ENCODE results near the gene ZNF48.

Gene ZNF48

GRCh38 chr16:30369091-30369937, 25.9 kb upstream of the ZNF48 start:
- no peak for DNase-seq
- H3K4ac ChIP-seq (ENCODE audit: low read depth, low read length), result peak overlapping the region; percentile 86

GRCh38 chr16:30369938-30370455, 25.2 kb upstream of the ZNF48 start:
- no peak overlapping the region for H3K4me2 ChIP-seq (ENCODE audit: low read length)
- peaks cover 27% of the 10 kb centered on the region for H3K79me1 ChIP-seq (ENCODE audit: low read length)
- H3K4ac ChIP-seq (ENCODE audit: low read depth, low read length), result peak overlapping the region; percentile 86
- no peak overlapping the region for H3K23ac ChIP-seq (ENCODE audit: low read length)
- peak overlapping the region; percentile 43 for H3K4me3 ChIP-seq (ENCODE audit: low read length)
- H4K8ac ChIP-seq (ENCODE audit: low read depth, low read length), result no peak overlapping the region
- peak overlapping the region; percentile 44 for H3K18ac ChIP-seq (ENCODE audit: low read length)
- DNase-seq, result no peak
- H2BK5ac ChIP-seq (ENCODE audit: low read length), result no peak overlapping the region
- peaks cover 20% of the 10 kb centered on the region for H3K4me1 ChIP-seq (ENCODE audit: control insufficient read depth, low read depth, low read length)
- peak overlapping the region; percentile 18 for H2BK120ac ChIP-seq (ENCODE audit: low read depth, low read length)
- no peaks in the 10 kb centered on the region for H3K27me3 ChIP-seq (ENCODE audit: insufficient read depth, low read length, poor library complexity)
- WGBS (ENCODE audit: extremely low coverage, insufficient coverage, low lambda C conversion rate), result no CpG with 5 or more reads among the region's 76 CpGs
- no peak overlapping the region for H2BK15ac ChIP-seq (replicated peaks; ENCODE audit: low read depth)
- peak overlapping the region; percentile 87 for H3K56ac ChIP-seq (ENCODE audit: low read length)
- no peak overlapping the region for H2AK5ac ChIP-seq (ENCODE audit: low read length)
- H3K36me3 ChIP-seq (ENCODE audit: control insufficient read depth, insufficient read depth, low read length), result peaks cover 2% of the 10 kb centered on the region
- H3K27ac ChIP-seq (ENCODE audit: low read depth, low read length), result peak overlapping the region; percentile 64
- peak overlapping the region; percentile 84 for H3K9ac ChIP-seq (ENCODE audit: low read length)
- peaks cover 30% of the 10 kb centered on the region for H3K79me2 ChIP-seq (ENCODE audit: control insufficient read depth, insufficient read depth, low read length)
- no peak overlapping the region for H4K5ac ChIP-seq (ENCODE audit: low read length)

More at GRCh38 chr16:30369091-30369937, 25.9 kb upstream of the ZNF48 start:
- H3K27me3 ChIP-seq (ENCODE audit: insufficient read depth, low read length, poor library complexity), result no peaks in the 10 kb centered on the region
- H3K23ac ChIP-seq (ENCODE audit: low read length), result no peak overlapping the region
- H3K18ac ChIP-seq (ENCODE audit: low read length), result peak overlapping the region; percentile 44
- no peak overlapping the region for H3K27ac ChIP-seq (ENCODE audit: low read depth, low read length)
- H2AK5ac ChIP-seq (ENCODE audit: low read length), result no peak overlapping the region
- no peak overlapping the region for H4K5ac ChIP-seq (ENCODE audit: low read length)
- no peak overlapping the region for H2BK5ac ChIP-seq (ENCODE audit: low read length)
- no peak overlapping the region for H2BK15ac ChIP-seq (replicated peaks; ENCODE audit: low read depth)
- peak overlapping the region; percentile 96 for H3K4me2 ChIP-seq (ENCODE audit: low read length)
- H3K56ac ChIP-seq (ENCODE audit: low read length), result peak overlapping the region; percentile 87
- H3K79me2 ChIP-seq (ENCODE audit: control insufficient read depth, insufficient read depth, low read length), result peaks cover 30% of the 10 kb centered on the region
- WGBS (ENCODE audit: extremely low coverage, insufficient coverage, low lambda C conversion rate), result no CpG with 5 or more reads among the region's 45 CpGs
- peak overlapping the region; percentile 84 for H3K9ac ChIP-seq (ENCODE audit: low read length)
- H3K4me3 ChIP-seq (ENCODE audit: low read length), result peak overlapping the region; percentile 5
- no peak overlapping the region for H4K8ac ChIP-seq (ENCODE audit: low read depth, low read length)
- H3K4me1 ChIP-seq (ENCODE audit: control insufficient read depth, low read depth, low read length), result peaks cover 20% of the 10 kb centered on the region
- H3K79me1 ChIP-seq (ENCODE audit: low read length), result peaks cover 27% of the 10 kb centered on the region
- H2BK120ac ChIP-seq (ENCODE audit: low read depth, low read length), result peak overlapping the region; percentile 18
- H3K36me3 ChIP-seq (ENCODE audit: control insufficient read depth, insufficient read depth, low read length), result peaks cover 2% of the 10 kb centered on the region

DNA sequence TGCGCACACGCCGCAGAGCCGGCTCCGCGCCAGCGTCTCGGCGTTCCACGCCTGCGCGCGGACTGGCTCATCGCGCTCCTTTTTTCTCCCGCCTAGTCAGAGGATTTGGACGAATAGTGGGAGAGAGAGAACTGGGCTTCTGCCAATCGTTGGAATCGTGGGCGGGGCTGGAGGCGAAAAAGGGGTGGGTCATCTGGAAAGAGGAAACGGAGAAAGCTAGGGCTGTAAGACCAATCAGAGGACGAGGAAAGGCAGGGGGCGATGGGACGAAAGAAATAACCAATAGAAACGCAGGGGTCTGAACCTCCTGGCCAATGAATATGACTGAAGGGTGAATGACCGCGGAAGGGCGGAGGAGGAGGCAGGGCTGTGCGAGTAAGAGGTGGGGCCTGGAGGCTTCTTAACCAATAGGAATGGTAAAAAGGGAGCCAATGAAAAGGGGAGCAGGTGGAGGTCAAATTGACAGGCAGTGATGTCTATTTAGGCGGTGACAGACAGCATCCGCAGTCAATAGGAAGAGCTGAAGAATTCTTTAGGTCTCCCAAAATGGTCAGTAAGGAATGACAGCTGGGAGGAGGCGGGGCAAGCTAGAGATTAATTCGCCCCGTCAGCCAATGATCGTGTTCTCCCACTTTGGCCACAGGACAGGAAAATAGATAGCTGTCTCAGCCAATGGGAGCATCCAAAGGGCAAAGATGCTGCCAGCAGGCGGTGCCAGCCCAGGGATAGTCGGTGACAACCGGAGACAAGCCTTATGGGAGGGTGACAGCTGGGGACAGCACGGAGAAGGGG, 24.6 kb upstream of the ZNF48 start, which contains the start of gene TBC1D10B:
Gene TBC1D10B (minus strand): TSS at position 39 of the 792 bp plus-strand sequence. CDS start 311 bp downstream, outside the sequence.
- peak within 1 kb of the TSS; percentile 36 for H2AK5ac ChIP-seq (ENCODE audit: low read length)

DNA sequence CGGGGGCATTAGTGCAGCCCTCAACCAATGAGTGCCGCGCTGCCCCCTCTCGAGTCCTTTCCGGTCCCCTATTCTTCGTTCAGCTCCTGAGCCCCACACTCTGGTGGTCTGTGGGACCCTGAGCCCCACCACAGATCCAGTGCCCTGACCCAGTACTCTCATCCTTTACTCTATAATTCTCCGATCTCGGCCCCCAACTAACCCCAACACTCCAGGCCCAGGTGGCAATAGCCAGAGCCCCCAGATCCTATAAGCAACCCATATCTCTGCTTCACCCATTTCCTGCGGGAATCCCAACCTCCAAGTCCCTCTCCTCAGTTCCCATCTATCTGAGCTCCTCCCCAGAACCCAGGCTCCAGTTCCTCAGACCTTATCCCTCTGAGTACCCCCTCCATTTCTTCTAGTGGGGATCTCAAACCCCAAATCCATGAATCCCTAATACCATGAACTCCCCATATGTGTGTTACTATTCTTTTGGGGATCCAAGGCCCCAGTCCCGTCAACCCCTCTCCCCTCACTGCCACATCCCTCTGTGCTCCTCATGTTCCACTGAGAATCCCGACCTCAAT, 23.9 kb upstream of the ZNF48 start:
- no peak overlapping the region for H3K4me3 ChIP-seq (ENCODE audit: low read length)

More for the DNA sequence above, 24.6 kb upstream of the ZNF48 start, which contains the start of gene TBC1D10B:
- H4K8ac ChIP-seq (ENCODE audit: low read depth, low read length), result no peak within 1 kb of the TSS
- H3K18ac ChIP-seq (ENCODE audit: low read length), result peak within 1 kb of the TSS; percentile 44
- DNase-seq, result peak; percentile 100
- H2BK5ac ChIP-seq (ENCODE audit: low read length), result no peak within 1 kb of the TSS
- no peaks in the 10 kb centered on the region for H3K36me3 ChIP-seq (ENCODE audit: control insufficient read depth, insufficient read depth, low read length)
- H4K5ac ChIP-seq (ENCODE audit: low read length), result no peak within 1 kb of the TSS
- H3K79me1 ChIP-seq (ENCODE audit: low read length), result peaks cover 23% of the 10 kb centered on the region
- WGBS (ENCODE audit: extremely low coverage, insufficient coverage, low lambda C conversion rate), result no CpG with 5 or more reads among the region's 40 CpGs
- H3K79me2 ChIP-seq (ENCODE audit: control insufficient read depth, insufficient read depth, low read length), result peaks cover 30% of the 10 kb centered on the region
- peak within 1 kb of the TSS; percentile 86 for H3K4ac ChIP-seq (ENCODE audit: low read depth, low read length)
- H3K56ac ChIP-seq (ENCODE audit: low read length), result peak within 1 kb of the TSS; percentile 87
- no peak within 1 kb of the TSS for H3K23ac ChIP-seq (ENCODE audit: low read length)
- peak within 1 kb of the TSS; percentile 96 for H3K4me2 ChIP-seq (ENCODE audit: low read length)
- H2BK120ac ChIP-seq (ENCODE audit: low read depth, low read length), result peak within 1 kb of the TSS; percentile 18
- H3K4me3 ChIP-seq (ENCODE audit: low read length), result peak within 1 kb of the TSS; percentile 43
- H2BK15ac ChIP-seq (replicated peaks; ENCODE audit: low read depth), result no peak within 1 kb of the TSS
- peaks cover 20% of the 10 kb centered on the region for H3K4me1 ChIP-seq (ENCODE audit: control insufficient read depth, low read depth, low read length)
- H3K27ac ChIP-seq (ENCODE audit: low read depth, low read length), result peak within 1 kb of the TSS; percentile 64
- peak within 1 kb of the TSS; percentile 84 for H3K9ac ChIP-seq (ENCODE audit: low read length)
- H3K27me3 ChIP-seq (ENCODE audit: insufficient read depth, low read length, poor library complexity), result no peaks in the 10 kb centered on the region

GRCh38 chr16:30372038-30372712, 23.0 kb upstream of the ZNF48 start:
- no peak for DNase-seq
- Histone ChIP-seq H3K4me2 (ENCODE audit: low read length) (no peak overlapping the region), H3K27me3 (ENCODE audit: insufficient read depth, low read length, poor library complexity) (no peaks in the 10 kb centered on the region), H2AK5ac (ENCODE audit: low read length) (no peak overlapping the region), H3K4me1 (ENCODE audit: control insufficient read depth, low read depth, low read length) (peaks cover 20% of the 10 kb centered on the region), H2BK5ac (ENCODE audit: low read length) (no peak overlapping the region), H3K79me1 (ENCODE audit: low read length) (peaks cover 21% of the 10 kb centered on the region), H4K5ac (ENCODE audit: low read length) (no peak overlapping the region), H2BK120ac (ENCODE audit: low read depth, low read length) (no peak overlapping the region), H3K23ac (ENCODE audit: low read length) (no peak overlapping the region), H4K8ac (ENCODE audit: low read depth, low read length) (no peak overlapping the region), H3K4ac (ENCODE audit: low read depth, low read length) (no peak overlapping the region), H3K79me2 (ENCODE audit: control insufficient read depth, insufficient read depth, low read length) (peaks cover 25% of the 10 kb centered on the region), H2BK15ac (replicated peaks; ENCODE audit: low read depth) (no peak overlapping the region), H3K56ac (ENCODE audit: low read length) (no peak overlapping the region), H3K27ac (ENCODE audit: low read depth, low read length) (no peak overlapping the region), H3K4me3 (ENCODE audit: low read length) (no peak overlapping the region), H3K36me3 (ENCODE audit: control insufficient read depth, insufficient read depth, low read length) (no peaks in the 10 kb centered on the region), H3K18ac (ENCODE audit: low read length) (no peak overlapping the region), H3K9ac (ENCODE audit: low read length) (no peak overlapping the region)
- WGBS (ENCODE audit: extremely low coverage, insufficient coverage, low lambda C conversion rate), result no CpG with 5 or more reads among the region's 6 CpGs

More for the DNA sequence above, 23.9 kb upstream of the ZNF48 start:
- H3K23ac ChIP-seq (ENCODE audit: low read length), result no peak overlapping the region
- no peak overlapping the region for H4K8ac ChIP-seq (ENCODE audit: low read depth, low read length)
- H3K36me3 ChIP-seq (ENCODE audit: control insufficient read depth, insufficient read depth, low read length), result no peaks in the 10 kb centered on the region
- H4K5ac ChIP-seq (ENCODE audit: low read length), result peak overlapping the region; percentile 84
- peaks cover 28% of the 10 kb centered on the region for H3K79me2 ChIP-seq (ENCODE audit: control insufficient read depth, insufficient read depth, low read length)
- peak overlapping the region; percentile 69 for H3K56ac ChIP-seq (ENCODE audit: low read length)
- no peak overlapping the region for H2BK120ac ChIP-seq (ENCODE audit: low read depth, low read length)
- no peak overlapping the region for H2BK15ac ChIP-seq (replicated peaks; ENCODE audit: low read depth)
- H2AK5ac ChIP-seq (ENCODE audit: low read length), result peak overlapping the region; percentile 36
- H3K27ac ChIP-seq (ENCODE audit: low read depth, low read length), result peak overlapping the region; percentile 13
- peaks cover 20% of the 10 kb centered on the region for H3K4me1 ChIP-seq (ENCODE audit: control insufficient read depth, low read depth, low read length)
- whole genome bisulfite sequencing (ENCODE audit: extremely low coverage, insufficient coverage, low lambda C conversion rate), result no CpG with 5 or more reads among the region's 11 CpGs
- no peak overlapping the region for H2BK5ac ChIP-seq (ENCODE audit: low read length)
- H3K4ac ChIP-seq (ENCODE audit: low read depth, low read length), result no peak overlapping the region
- H3K9ac ChIP-seq (ENCODE audit: low read length), result peak overlapping the region; percentile 62
- no peak overlapping the region for H3K18ac ChIP-seq (ENCODE audit: low read length)
- peaks cover 23% of the 10 kb centered on the region for H3K79me1 ChIP-seq (ENCODE audit: low read length)
- peak overlapping the region; percentile 64 for H3K4me2 ChIP-seq (ENCODE audit: low read length)
- DNase-seq, result no peak
- H3K27me3 ChIP-seq (ENCODE audit: insufficient read depth, low read length, poor library complexity), result no peaks in the 10 kb centered on the region
